Endothelial cell (in vitro differentiated cells): Measurements from ENCODE around the gene DCTN3. TPM values are rescaled to one million over a fixed set of nuclear protein-coding genes. Genes with fewer than 3 reads are reported as not detected.

ENCODE experiments used
- DNase-seq: peaks from one replicate; pipeline ENCODE4 v3.0.0; 2021; ENCODE audit warnings: low spot score
- H3K27ac Mint-ChIP-seq: one replicate; pipeline ENCODE4 v1.8.0; 2021; ENCODE audit warnings: mixed read lengths, inconsistent platforms; ENCODE audit not compliant: unreplicated experiment
- H3K27me3 Mint-ChIP-seq: one replicate; pipeline ENCODE4 v1.8.0; 2021; ENCODE audit warnings: mild to moderate bottlenecking, moderate library complexity, mixed read lengths, inconsistent platforms; ENCODE audit not compliant: unreplicated experiment
- H3K36me3 Mint-ChIP-seq: one replicate; pipeline ENCODE4 v1.8.0; 2021; ENCODE audit warnings: mild to moderate bottlenecking, low read depth, mixed read lengths, inconsistent platforms; ENCODE audit not compliant: unreplicated experiment
- H3K4me1 Mint-ChIP-seq: one replicate; pipeline ENCODE4 v1.8.0; 2021; ENCODE audit warnings: mild to moderate bottlenecking, mixed read lengths, inconsistent platforms; ENCODE audit not compliant: unreplicated experiment
- H3K4me3 Mint-ChIP-seq: one replicate; pipeline ENCODE4 v1.8.0; 2021; ENCODE audit warnings: mild to moderate bottlenecking, mixed read lengths, inconsistent platforms; ENCODE audit not compliant: unreplicated experiment
- H3K9me3 Mint-ChIP-seq: one replicate; pipeline ENCODE4 v1.8.0; 2021; ENCODE audit warnings: mixed read lengths, inconsistent platforms; ENCODE audit not compliant: unreplicated experiment
- total RNA-seq: library from RNA; stranded (reverse); fragmentation: NEBNext Ultra II Directional; extraction: Animal tissue kit (Norgen Biotek cat#: 25700); gene quantifications from one replicate; pipeline ENCODE4 v1.2.1, GENCODE V29; 2021; ENCODE audit not compliant: unreplicated experiment
- TF ChIP-seq, protein P1 (sequence below): fragments of 200-600 bp; sonication (generic); IDR thresholded peaks from one replicate; pipeline ENCODE4 v1.5.0; 2021; ENCODE audit warnings: antibody characterized with exemption; ENCODE audit not compliant: unreplicated experiment

The DCTN3 gene
- total RNA-seq, 1 donor from 2014 or later, result 81.5 TPM

DNA sequence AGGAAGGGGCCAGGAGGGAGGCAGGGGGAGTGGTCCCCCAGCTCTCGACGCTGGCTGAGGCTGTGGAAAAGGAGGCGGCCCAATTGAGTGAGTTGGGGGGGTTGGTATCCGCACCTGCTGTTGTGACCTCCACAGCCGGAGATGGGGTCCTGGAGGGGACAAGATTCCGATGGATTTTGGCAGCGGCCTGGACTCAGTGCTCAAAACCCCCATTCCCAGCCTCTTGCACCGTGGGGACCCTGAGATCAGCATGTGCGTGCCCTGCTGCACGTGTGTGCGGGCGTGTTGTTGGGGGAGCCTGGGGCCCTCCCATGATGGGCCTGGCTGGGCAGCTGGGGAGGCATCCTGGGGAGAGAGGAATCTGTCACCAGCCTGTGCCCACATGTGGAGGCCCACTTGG lies 45.7 kb downstream of the DCTN3 start:
- DNase-seq, result no peak
- Mint-ChIP-seq H3K9me3 (no peaks in the 10 kb centered on the region), H3K27ac (no peak overlapping the region), H3K4me1 (peaks cover 45% of the 10 kb centered on the region), H3K4me3 (no peak overlapping the region), H3K27me3 (peaks cover 29% of the 10 kb centered on the region), H3K36me3 (no peaks in the 10 kb centered on the region)
- TF ChIP-seq, protein P1, sequence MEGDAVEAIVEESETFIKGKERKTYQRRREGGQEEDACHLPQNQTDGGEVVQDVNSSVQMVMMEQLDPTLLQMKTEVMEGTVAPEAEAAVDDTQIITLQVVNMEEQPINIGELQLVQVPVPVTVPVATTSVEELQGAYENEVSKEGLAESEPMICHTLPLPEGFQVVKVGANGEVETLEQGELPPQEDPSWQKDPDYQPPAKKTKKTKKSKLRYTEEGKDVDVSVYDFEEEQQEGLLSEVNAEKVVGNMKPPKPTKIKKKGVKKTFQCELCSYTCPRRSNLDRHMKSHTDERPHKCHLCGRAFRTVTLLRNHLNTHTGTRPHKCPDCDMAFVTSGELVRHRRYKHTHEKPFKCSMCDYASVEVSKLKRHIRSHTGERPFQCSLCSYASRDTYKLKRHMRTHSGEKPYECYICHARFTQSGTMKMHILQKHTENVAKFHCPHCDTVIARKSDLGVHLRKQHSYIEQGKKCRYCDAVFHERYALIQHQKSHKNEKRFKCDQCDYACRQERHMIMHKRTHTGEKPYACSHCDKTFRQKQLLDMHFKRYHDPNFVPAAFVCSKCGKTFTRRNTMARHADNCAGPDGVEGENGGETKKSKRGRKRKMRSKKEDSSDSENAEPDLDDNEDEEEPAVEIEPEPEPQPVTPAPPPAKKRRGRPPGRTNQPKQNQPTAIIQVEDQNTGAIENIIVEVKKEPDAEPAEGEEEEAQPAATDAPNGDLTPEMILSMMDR, result no peak

DNA sequence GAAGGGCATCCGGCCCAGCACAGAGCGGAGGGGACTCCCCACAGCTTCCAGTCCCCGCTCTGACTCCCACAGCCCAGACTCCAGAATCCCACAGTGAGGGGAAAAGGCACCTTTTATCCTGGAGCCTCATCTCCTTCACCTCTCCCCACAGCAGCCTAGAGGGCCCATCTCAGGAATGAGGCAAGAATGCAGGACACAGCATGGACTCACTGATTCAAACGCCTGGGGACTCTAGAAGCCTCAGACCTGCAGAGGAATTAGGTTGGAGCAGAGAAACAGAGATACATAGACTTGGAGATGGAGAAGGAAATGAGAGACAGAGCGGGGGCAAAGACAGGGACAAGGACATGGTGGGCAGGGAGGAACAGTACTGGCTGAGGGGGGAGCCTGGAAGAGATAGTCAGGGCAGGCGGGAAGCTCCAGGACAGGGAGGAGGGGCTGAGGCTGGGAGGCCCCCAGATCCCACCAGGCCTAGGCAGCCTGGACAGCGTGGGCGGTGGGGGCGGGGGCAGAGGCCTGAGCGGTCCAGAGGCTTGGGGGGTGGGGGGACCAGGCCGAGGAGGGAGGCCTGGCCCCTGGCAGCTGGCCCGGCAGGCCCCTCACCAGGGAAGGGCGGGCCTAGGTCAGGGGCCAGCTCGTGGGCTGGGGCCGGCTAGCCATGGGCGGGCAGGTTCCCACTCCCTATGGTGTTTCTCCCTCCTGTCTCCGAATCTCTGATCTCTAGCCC lies 46.5 kb downstream of the DCTN3 start:
- Mint-ChIP-seq H3K9me3 (no peaks in the 10 kb centered on the region), H3K27ac (no peak overlapping the region), H3K4me1 (peaks cover 39% of the 10 kb centered on the region), H3K4me3 (no peak overlapping the region), H3K36me3 (no peaks in the 10 kb centered on the region), H3K27me3 (peaks cover 25% of the 10 kb centered on the region)
- TF ChIP-seq, protein P1, result no peak
- no peak for DNase-seq

DNA sequence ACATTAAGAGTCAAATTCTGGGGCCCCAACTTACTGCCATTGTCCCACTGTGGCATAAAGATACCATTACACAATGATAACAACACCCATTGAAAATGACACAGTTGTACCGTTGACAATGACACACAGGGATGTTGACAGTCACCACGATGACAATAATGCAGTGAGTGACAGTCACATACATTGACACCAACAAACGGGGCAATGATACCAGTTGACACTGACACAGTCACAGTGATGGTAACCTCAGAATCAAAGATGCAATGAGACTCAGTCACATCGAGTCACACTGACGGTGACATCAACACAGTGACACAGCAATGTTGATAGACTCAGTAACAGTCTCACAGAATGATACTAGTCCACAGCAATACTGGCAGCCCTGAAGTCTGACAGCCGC lies 47.7 kb downstream of the DCTN3 start:
- no peaks in the 10 kb centered on the region for H3K36me3 Mint-ChIP-seq
- no peak for DNase-seq
- H3K4me1 Mint-ChIP-seq, result peaks cover 36% of the 10 kb centered on the region
- TF ChIP-seq, protein P1, result no peak
- peaks cover 22% of the 10 kb centered on the region for H3K27me3 Mint-ChIP-seq
- no peaks in the 10 kb centered on the region for H3K9me3 Mint-ChIP-seq
- no peak overlapping the region for H3K27ac Mint-ChIP-seq
- no peak overlapping the region for H3K4me3 Mint-ChIP-seq

DNA sequence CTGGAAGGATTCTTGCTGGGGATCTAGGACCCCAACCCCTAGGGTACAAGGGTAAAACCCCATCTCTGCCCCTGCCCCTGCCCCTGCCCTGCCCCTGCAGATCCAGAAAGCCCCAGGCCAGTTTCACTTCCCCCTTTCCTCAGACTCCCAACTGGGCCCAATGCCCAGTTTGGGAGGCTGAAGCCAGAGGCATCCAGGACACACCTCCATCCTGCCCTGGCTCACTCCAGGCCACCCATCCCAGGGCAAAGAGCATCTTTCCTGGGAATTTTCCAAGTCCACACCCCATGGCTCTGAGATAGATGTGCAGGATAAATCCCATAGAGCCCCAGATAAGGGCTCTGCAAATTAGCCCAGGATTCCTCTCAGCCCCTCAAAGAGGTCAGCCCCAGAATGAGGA lies 48.2 kb downstream of the DCTN3 start:
- DNase-seq, result no peak
- H3K27ac Mint-ChIP-seq, result no peak overlapping the region
- no peaks in the 10 kb centered on the region for H3K36me3 Mint-ChIP-seq
- peaks cover 33% of the 10 kb centered on the region for H3K4me1 Mint-ChIP-seq
- H3K9me3 Mint-ChIP-seq, result no peaks in the 10 kb centered on the region
- no peak overlapping the region for H3K4me3 Mint-ChIP-seq
- TF ChIP-seq, protein P1, result no peak
- peaks cover 22% of the 10 kb centered on the region for H3K27me3 Mint-ChIP-seq

GRCh38 chr9:34571481-34571810 lies 48.8 kb downstream of the DCTN3 start:
- Mint-ChIP-seq H3K9me3 (no peaks in the 10 kb centered on the region), H3K27me3 (peaks cover 23% of the 10 kb centered on the region), H3K4me1 (peaks cover 30% of the 10 kb centered on the region), H3K27ac (no peak overlapping the region), H3K36me3 (peaks cover 6% of the 10 kb centered on the region), H3K4me3 (no peak overlapping the region)
- TF ChIP-seq, protein P1, result no peak
- DNase-seq, result no peak
